HepG2 (cell line): Measurements from ENCODE around the gene IFNAR2. TPM values are rescaled to one million over a fixed set of nuclear protein-coding genes. Genes with fewer than 3 reads are reported as not detected.

Source experiments
- ATAC-seq: fragments of 200-7000 bp; cut with Tn5 transposase; 3 replicates; pipeline ENCODE4 v1.9.1; 2020; ENCODE audit warnings: mild to moderate bottlenecking, moderate library complexity
- BruUV-seq: library from RNA; stranded (reverse); fragments of 400-500 nt; replicated peaks from 2 replicates; lab custom pipeline; 2021; lab: Mats Ljungman, UMichigan
- CTCF ChIA-PET: fragments of 300-600 bp; formaldehyde crosslinking; extraction: SDS; loops from one replicate; lab custom pipeline; 2021; ENCODE audit warnings: low total read pairs, inconsistent platforms, low intra/inter-chr PET ratio; lab: Yijun Ruan, JAX
- POLR2A ChIA-PET: fragments of 350-600 bp; sonication (Branson Sonifier 250); formaldehyde crosslinking; loops from one replicate; lab custom pipeline; 2020; ENCODE audit warnings: antibody characterized with exemption, inconsistent platforms; lab: Yijun Ruan, JAX
- DNase-seq: peaks from one replicate; pipeline ENCODE4 v3.0.0-alpha.2; 2015; ENCODE audit warnings: low spot score
- FAIRE-seq: peaks from 3 replicates; lab custom pipeline; 2011; peaks lifted over from hg19 to GRCh38; lab: Jason Lieb, UNC
- H2AFZ ChIP-seq: one replicate; pipeline ENCODE4 v1.6.1; 2011; ENCODE audit warnings: low read length, inconsistent platforms
- H3K27ac ChIP-seq: fragments of 300-600 bp; 3 replicates; pipeline ENCODE4 v1.8.0; 2011; ENCODE audit warnings: mixed run types, mild to moderate bottlenecking, mixed read lengths, low read length, inconsistent platforms; ENCODE audit not compliant: insufficient read depth; ENCODE audit errors: extremely low read length
- H3K27me3 ChIP-seq, 2 experiments: fragments of 200-600 bp in 1 of 2; 2 replicates in 1 of 2; 3 replicates in 1 of 2; pipeline versions ENCODE4 v1.6.0 to v1.8.0; 2011; ENCODE audit warnings: low read length in 2 of 2, mild to moderate bottlenecking in 2 of 2, moderate library complexity in 2 of 2, inconsistent platforms in 1 of 2; ENCODE audit not compliant: insufficient read depth in 2 of 2, control insufficient read depth in 1 of 2
- H3K36me3 ChIP-seq, 2 experiments: fragments of 200-600 bp in 1 of 2; replicated peaks in 1 of 2; 2 replicates in 1 of 2; 3 replicates in 1 of 2; pipeline versions ENCODE4 v1.5.1 to v1.8.0; 2011; ENCODE audit warnings: low read length in 2 of 2, inconsistent platforms in 1 of 2; ENCODE audit not compliant: insufficient read depth in 2 of 2, control insufficient read depth in 1 of 2
- H3K4me1 ChIP-seq: 2 replicates; pipeline ENCODE4 v1.5.1; 2012; ENCODE audit warnings: low read length, inconsistent platforms; ENCODE audit not compliant: insufficient read depth
- H3K4me2 ChIP-seq: 2 replicates; pipeline ENCODE4 v1.6.0; 2011; ENCODE audit warnings: low read depth, low read length, inconsistent platforms
- H3K4me3 ChIP-seq, 3 experiments: fragments of 200-600 bp in 1 of 3; sonication (generic), shearing (Covaris generic) in 1 of 3; replicated peaks in 1 of 3; 2 replicates each; pipeline ENCODE4 v1.5.1; 2011 to 2016; ENCODE audit warnings: low read length in 3 of 3, inconsistent platforms in 2 of 3, low read depth in 2 of 3, mild to moderate bottlenecking in 2 of 3, control low read depth in 1 of 3, mixed read lengths in 1 of 3; ENCODE audit not compliant: insufficient read depth in 1 of 3
- H3K79me2 ChIP-seq: one replicate; pipeline ENCODE4 v1.6.1; 2011; ENCODE audit warnings: low read length, inconsistent platforms; ENCODE audit not compliant: insufficient read depth
- H3K9ac ChIP-seq: 2 replicates; pipeline ENCODE4 v1.6.0; 2011; ENCODE audit warnings: mild to moderate bottlenecking, low read depth, low read length, inconsistent platforms; ENCODE audit not compliant: insufficient read depth
- H3K9me3 ChIP-seq: 2 replicates; pipeline ENCODE4 v1.5.1; 2012; ENCODE audit warnings: mild to moderate bottlenecking, low read length
- H4K20me1 ChIP-seq: 2 replicates; pipeline ENCODE4 v1.6.0; 2011; ENCODE audit warnings: inconsistent platforms, mild to moderate bottlenecking, low read length, moderate library complexity; ENCODE audit not compliant: insufficient read depth
- HES4 ChIP-seq: sonication (generic); formaldehyde crosslinking; IDR thresholded peaks from 2 replicates; pipeline ENCODE4 v1.9.0; 2021; ENCODE audit warnings: mild to moderate bottlenecking, missing genetic modification reagents, borderline replicate concordance
- SATB2 ChIP-seq: sonication (generic); formaldehyde crosslinking; IDR thresholded peaks from 2 replicates; pipeline ENCODE4 v1.5.0; 2020; ENCODE audit warnings: missing genetic modification reagents
- TAF1 ChIP-seq: sonication (generic); formaldehyde crosslinking; IDR thresholded peaks from 2 replicates; pipeline ENCODE4 v1.4.0; 2020; ENCODE audit warnings: missing genetic modification reagents
- ZNF256 ChIP-seq: sonication (generic); formaldehyde crosslinking; conservative IDR thresholded peaks from 2 replicates; pipeline ENCODE4 v1.4.0; 2020; ENCODE audit warnings: missing genetic modification reagents
- ZNF615 ChIP-seq: sonication (generic); formaldehyde crosslinking; IDR thresholded peaks from 2 replicates; pipeline ENCODE4 v1.5.0; 2020; ENCODE audit warnings: mild to moderate bottlenecking, missing genetic modification reagents, borderline replicate concordance
- WGBS: methylation state at CpG from one replicate; pipeline ENCODE4 v1.1.6; 2017; ENCODE audit warnings: low lambda C conversion rate; 5-methylcytosine and 5-hydroxymethylcytosine counted together
- in situ Hi-C: cut with HindIII; loops from 2 replicates; pipeline ENCODE4 v1.10.0; 2017; ENCODE audit warnings: low pct_unique_long_range_greater_than_20kb; ENCODE audit not compliant: extremely low pct_ligation_motif_present
- intact Hi-C: fragments of 100-400 bp; cut with micrococcal nuclease; formaldehyde crosslinking; loops from one replicate; pipeline ENCODE4 v1.10.0; 2022; ENCODE audit not compliant: unreplicated experiment
- polyA plus RNA-seq, 8 experiments: library from polyadenylated mRNA; depleted of rRNA in 3 of 8; stranded (reverse) in 7 of 8; unstranded in 1 of 8; fragments of >200 nt; fragmentation: Illumina TruSeq in 4 of 8; extraction: Trizol in 4 of 8; gene quantifications; 2 replicates each; pipeline versions ENCODE4 v1.2.1 to v1.2.3, GENCODE V29; 2011 to 2016; ENCODE audit warnings: low read depth in 4 of 8, missing spikeins in 1 of 8, mixed read lengths in 1 of 8; ENCODE audit not compliant: insufficient read depth in 1 of 8
- total RNA-seq, 5 experiments: library from RNA; depleted of rRNA; stranded (reverse); fragments of >200 nt; fragmentation: Illumina TruSeq; extraction: Trizol; gene quantifications; 2 replicates each; pipeline ENCODE4 v1.2.3, GENCODE V29; 2016; ENCODE audit warnings: low read depth in 1 of 5
- TF ChIP-seq, protein P1 (sequence below): sonication (generic); formaldehyde crosslinking; IDR thresholded peaks from 2 replicates; pipeline ENCODE4 v1.5.1; 2020; ENCODE audit warnings: missing genetic modification reagents, mild to moderate bottlenecking, borderline replicate concordance

IFNAR2 gene
- total and polyA plus RNA-seq, 2 of the 13 experiments (the other 11 are each of a cell fraction or from before 2014, with no cell fraction given): 5.1 to 24.1 TPM

DNA sequence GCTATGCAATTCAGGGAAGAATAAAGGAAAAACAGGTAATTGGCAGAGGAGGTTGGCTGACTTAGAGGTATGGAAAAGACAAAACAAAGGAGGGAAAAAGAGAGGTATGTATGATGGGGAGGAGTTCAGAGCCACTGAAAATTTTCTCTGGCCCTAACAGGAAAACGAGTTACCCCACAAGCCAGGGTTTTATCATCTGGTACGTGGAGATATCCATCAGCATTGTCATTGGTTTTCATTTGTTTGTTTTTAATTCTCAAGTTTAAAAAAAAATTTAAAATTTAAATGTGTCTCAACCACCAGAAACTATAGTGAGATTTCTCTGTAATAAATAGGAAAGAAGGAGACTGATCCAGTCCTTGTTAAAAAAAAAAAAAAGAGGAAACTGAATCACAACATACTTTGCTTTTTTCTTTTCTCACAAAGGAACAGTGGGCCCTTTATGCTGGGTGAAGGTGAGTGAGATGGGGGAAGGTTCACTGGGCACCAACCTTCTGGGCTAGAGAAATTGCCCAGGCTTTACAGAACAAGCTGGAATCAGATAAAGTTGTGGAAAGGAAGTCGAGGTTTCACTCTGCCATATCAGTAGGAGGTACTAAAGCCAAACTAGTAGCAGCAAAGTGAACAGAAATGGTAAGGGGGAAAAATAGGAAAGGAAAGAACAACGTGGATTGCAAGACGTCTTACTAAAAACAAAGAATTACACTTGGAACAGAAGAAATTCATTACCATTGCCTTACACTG, 2.7 kb downstream of the IFNAR2 start:
- ATAC-seq: no peak
- in situ Hi-C loops (no loop called here), intact Hi-C loops (loop anchor here (5.0 kb wide), 1 partner anchor 35 kb away; the partner anchor contains the start of gene IL10RB)
- POLR2A ChIA-PET: no interaction called here
- Histone ChIP-seq H3K79me2 (peaks cover 35% of the 10 kb centered on the region), H3K4me3 (no peak overlapping the region; a peak in 1 of 6 replicates), H3K4me2 (peak overlapping the region; percentile 90), H2AFZ (no peak overlapping the region), H4K20me1 (no peaks in the 10 kb centered on the region), H3K4me1 (peaks cover 46% of the 10 kb centered on the region), H3K9me3 (no peaks in the 10 kb centered on the region), H3K36me3 (no peaks in the 10 kb centered on the region; a peak in 1 of 5 replicates), H3K27me3 (no peaks in the 10 kb centered on the region; a peak in 1 of 5 replicates), H3K27ac (peak overlapping the region; percentile 30), H3K9ac (no peak overlapping the region)
- 66% methylated on average over 5 of the region's 5 CpGs for WGBS
- DNase-seq: peak; percentile 28
- TF ChIP-seq HES4 (no peak), TAF1 (CRISPR knock-in tag) (no peak), ZNF256 (CRISPR knock-in tag) (no peak), SATB2 (no peak), ZNF615 (no peak)
- TF ChIP-seq, protein P1, sequence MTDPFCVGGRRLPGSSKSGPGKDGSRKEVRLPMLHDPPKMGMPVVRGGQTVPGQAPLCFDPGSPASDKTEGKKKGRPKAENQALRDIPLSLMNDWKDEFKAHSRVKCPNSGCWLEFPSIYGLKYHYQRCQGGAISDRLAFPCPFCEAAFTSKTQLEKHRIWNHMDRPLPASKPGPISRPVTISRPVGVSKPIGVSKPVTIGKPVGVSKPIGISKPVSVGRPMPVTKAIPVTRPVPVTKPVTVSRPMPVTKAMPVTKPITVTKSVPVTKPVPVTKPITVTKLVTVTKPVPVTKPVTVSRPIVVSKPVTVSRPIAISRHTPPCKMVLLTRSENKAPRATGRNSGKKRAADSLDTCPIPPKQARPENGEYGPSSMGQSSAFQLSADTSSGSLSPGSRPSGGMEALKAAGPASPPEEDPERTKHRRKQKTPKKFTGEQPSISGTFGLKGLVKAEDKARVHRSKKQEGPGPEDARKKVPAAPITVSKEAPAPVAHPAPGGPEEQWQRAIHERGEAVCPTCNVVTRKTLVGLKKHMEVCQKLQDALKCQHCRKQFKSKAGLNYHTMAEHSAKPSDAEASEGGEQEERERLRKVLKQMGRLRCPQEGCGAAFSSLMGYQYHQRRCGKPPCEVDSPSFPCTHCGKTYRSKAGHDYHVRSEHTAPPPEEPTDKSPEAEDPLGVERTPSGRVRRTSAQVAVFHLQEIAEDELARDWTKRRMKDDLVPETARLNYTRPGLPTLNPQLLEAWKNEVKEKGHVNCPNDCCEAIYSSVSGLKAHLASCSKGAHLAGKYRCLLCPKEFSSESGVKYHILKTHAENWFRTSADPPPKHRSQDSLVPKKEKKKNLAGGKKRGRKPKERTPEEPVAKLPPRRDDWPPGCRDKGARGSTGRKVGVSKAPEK (CRISPR knock-in tag): no peak
- FAIRE-seq: no peak
- no TSS peak for BruUV-seq
- CTCF ChIA-PET: no interaction called here
